Measurements from ENCODE around the gene HECTD4.
"Not testable (repeated sequence)": the region's sequence is repeated elsewhere in the genome, so short reads cannot be mapped to it uniquely, and the experiment has no call there.

Gene HECTD4

GRCh38 chr12:112158461-112159145, 223.6 kb downstream of the HECTD4 start:
- DNase-seq (ENCODE audit: low read depth): not testable (repeated sequence)

DNA sequence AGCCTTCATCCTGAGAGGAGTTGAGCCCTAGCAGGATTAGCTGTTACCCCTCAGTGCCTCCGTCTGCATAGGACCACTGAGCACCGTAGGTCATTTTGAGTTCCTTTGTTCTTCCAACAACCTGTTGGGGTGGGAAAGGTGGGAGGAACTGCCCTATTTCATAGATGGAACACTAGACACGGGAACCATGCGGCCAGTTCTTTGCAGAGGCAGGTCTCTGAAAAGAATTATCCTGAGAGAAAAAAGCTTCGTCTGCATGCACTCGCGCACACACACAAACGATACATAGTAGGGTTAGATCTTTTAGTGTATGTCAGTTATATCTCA, 228.4 kb downstream of the HECTD4 start:
- no peak for DNase-seq (ENCODE audit: low read depth)

DNA sequence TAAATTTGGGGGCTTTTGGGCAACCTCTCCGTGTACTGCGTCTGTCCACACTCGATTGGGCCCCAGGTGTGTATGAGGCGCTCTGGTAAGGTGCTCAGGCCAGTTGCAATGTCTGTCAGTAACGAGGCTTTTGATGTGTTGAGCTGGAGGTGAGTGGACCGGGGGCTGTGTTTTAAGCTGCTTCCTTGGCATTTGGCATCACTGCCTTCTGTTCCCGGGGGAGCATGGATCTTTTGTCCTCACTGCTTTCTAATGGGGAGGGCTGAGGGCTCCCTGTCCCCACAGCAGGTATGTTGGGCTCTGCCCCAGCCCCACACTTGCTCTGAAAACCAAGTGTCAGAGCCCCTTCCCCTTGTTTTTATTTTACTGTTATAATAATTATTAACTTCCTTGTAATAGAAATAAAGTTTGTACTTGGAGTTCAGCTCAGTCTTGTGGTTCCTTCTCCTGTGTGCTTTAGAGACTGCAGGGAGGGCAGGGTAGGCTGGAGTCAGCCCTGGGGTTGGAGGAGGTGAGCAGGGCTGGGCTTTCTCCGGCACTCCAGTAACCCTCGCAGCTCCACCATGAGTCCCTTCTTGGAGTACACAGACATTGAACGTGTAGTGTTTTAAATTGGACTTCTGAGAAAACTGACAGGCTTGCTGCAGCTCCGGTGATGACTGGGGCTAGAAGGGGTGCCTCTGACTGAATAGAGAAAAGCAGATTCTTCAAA, 228.9 kb downstream of the HECTD4 start:
- no peak for DNase-seq (ENCODE audit: low read depth)

DNA sequence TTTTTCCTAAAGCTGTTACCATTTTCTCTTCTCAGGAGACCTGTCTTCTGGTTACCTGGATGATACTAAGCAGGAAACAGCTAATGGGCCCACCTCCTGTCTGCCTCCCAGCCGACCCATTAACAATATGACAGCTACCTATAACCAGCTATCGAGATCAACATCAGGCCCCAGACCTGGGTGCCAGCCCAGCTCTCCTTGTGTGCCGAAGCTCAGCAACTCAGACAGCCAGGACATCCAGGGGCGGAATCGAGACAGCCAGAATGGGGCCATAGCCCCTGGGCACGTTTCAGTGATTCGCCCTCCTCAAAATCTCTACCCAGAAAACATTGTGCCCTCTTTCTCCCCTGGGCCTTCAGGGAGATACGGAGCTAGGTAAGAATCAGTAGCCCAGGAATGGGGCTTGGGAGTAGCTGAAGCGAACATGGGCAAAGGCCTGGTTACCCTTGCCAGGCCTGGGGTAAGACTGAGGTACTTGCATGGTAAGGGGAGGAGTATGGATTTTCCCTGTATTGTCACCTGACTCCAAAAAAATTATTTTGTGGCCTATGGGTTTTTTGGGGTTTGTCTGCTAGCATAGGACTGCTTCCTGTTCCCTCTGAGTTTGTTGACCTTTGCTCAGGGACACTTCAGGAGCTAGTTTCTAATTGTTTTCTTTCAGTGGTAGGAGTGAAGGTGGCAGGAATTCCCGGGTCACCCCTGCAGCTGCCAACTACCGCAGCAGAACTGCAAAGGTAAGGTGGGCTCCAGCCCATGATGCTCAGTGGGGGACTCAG, 230.3 kb downstream of the HECTD4 start:
- DNase-seq (ENCODE audit: low read depth): no peak

GRCh38 chr12:112149596-112149995, 232.6 kb downstream of the HECTD4 start:
- no peak for DNase-seq (ENCODE audit: low read depth)

GRCh38 chr12:112148031-112148513, 234.2 kb downstream of the HECTD4 start:
- no peak for DNase-seq (ENCODE audit: low read depth)

- DNase-seq (ENCODE audit: low read depth): no peak
Observed at GRCh38 chr12:112146123-112146522, 236.1 kb downstream of the HECTD4 start.

GRCh38 chr12:112140728-112141127, 241.5 kb downstream of the HECTD4 start:
- DNase-seq (ENCODE audit: low read depth): no peak

DNA sequence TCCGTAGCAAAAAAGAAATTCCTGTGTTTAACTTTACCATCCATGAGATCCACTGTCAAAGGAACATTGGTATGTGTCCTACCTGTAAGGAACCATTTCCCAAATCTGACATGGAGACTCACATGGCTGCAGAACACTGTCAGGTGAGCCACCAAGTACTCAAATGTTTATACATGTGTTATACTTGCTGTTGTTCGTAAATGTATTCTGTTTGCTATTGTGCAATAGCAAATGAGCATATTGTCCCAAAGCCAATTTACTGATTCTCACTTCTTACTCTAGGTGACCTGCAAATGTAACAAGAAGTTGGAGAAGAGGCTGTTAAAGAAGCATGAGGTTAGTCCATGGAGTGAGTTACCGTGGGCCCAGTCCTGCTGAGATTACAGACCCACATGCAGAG, 247.5 kb downstream of the HECTD4 start:
- no peak for DNase-seq (ENCODE audit: low read depth)

DNA sequence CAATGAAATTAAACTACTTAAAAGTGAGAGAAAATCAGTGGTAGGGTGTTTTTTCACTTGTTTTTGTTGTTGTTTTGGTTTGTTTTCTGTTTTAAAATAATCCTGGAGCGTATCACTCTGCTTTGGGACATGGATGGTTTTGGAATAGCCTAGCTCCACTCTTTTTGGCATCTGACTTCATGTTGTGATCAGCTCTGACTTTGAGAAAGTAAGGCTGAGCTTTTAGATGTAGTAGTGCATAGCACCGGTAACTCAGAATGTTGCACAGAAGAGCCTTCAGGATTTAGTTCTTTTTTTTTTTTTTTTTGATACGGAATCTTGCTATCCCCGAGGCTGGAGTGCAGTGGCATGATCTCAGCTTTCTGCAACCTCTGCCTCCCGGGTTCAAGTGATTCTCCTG, 248.8 kb downstream of the HECTD4 start:
- DNase-seq (ENCODE audit: low read depth): no peak

DNA sequence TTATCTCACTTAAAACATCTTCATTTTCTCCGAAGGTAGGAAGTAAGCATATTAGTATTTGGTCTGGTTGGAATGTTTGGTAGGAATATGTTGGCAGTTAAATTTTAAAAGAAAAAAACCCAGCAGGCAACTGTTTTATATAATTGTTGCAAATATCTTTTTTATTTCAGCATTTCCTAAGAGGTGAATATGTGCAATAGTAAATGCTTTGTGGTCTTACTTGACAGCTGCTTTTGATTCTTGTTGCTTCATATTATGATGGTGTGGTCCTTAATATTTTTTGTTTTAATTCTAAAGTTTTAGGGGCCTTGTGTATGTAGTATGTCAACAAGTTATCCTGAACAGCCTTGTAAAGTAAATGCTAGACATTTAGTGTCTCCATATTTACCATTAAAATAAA, 250.5 kb downstream of the HECTD4 start:
- no peak for DNase-seq (ENCODE audit: low read depth)

DNA sequence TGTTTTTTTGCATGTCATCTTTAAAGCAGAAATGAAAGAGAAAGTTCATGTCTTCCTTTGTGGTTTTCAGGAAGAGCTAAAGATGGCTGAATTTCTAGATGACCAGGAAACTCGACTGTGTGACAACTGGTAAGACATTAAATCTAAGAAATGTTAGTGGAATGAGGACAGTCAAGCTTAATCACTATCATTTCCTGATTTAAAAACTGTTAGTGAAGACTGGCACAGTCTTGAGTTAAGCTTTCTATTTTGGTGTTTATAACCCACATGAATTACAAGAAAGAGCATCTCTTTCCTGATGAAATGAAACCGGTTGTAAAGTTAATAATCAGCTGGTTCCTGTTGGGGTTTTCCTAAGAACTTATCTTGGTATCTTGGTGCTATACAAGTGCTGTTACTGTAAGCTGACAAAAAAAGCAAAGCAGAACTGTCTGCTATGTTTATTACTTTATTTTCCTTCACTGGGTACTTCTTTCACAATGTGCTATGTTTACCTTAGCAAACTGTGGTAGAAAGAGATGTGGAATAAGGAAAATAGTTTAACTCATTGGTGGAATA, 251.7 kb downstream of the HECTD4 start:
- no peak for DNase-seq (ENCODE audit: low read depth)

DNA sequence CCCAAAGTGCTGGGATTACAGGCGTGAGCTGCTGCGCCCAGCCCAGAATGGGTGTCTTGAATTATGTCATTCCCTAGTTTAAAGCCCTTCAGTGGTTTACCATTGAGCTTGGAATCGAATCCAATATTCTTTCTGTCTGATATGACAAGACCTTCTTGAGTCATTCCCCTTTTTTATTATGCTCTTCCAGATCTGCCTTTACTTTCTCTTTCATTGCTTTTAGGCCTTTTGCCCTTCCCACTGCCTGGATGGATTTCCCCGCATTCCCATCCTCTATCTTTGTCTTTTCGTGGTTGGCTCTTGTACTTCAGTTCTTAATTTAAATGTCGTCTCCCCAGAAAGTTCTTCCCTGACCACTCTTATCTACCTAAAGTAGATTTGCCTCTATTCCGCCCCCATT, 255.3 kb downstream of the HECTD4 start:
- no peak for DNase-seq (ENCODE audit: low read depth)

DNA sequence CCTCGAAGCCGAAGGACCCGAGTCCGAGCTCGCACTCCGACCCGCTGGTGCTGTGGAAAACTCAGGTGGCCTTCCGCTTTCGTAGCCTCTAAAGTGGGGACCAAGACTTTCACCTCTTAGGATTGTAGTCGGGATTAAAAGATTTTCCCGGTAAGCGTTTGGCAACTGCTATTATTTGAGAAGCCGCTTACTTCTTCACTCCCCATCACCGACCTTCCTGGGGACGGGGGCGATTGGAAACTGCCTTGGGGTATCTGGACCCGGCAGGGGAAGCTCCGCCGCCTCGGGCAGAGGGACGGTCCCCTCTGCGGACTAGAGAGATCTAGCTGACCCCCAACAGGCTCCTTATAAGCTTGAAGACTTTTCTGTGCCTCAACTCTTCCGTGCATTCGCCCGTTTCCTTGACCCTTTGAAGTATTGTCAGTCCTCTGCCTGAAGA, 256.2 kb downstream of the HECTD4 start:
- no peak for DNase-seq (ENCODE audit: low read depth)

GRCh38 chr12:112125250-112125999, 256.8 kb downstream of the HECTD4 start, which contains the start of gene TRAFD1:
TSS of gene TRAFD1 (plus strand) at chr12:112125560. CDS start at chr12:112130523, 4,963 bp downstream.
- peak; percentile 94 for DNase-seq (ENCODE audit: low read depth)

DNA sequence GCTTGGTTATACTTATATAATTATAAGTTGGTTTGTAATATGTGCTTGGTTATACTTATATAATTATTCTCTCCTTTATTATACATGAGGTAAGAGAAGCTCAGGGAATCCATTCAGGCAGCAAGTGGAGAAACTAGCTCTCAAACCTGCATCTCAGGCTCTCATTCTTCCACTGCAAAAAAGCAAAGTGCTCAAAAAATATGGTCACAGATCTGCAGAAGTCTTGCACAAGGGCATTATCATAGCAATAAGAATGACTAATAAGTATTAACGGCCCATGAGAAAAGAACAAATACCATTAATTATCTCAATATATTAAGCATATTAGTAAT, 257.3 kb downstream of the HECTD4 start:
- DNase-seq (ENCODE audit: low read depth): no peak

DNA sequence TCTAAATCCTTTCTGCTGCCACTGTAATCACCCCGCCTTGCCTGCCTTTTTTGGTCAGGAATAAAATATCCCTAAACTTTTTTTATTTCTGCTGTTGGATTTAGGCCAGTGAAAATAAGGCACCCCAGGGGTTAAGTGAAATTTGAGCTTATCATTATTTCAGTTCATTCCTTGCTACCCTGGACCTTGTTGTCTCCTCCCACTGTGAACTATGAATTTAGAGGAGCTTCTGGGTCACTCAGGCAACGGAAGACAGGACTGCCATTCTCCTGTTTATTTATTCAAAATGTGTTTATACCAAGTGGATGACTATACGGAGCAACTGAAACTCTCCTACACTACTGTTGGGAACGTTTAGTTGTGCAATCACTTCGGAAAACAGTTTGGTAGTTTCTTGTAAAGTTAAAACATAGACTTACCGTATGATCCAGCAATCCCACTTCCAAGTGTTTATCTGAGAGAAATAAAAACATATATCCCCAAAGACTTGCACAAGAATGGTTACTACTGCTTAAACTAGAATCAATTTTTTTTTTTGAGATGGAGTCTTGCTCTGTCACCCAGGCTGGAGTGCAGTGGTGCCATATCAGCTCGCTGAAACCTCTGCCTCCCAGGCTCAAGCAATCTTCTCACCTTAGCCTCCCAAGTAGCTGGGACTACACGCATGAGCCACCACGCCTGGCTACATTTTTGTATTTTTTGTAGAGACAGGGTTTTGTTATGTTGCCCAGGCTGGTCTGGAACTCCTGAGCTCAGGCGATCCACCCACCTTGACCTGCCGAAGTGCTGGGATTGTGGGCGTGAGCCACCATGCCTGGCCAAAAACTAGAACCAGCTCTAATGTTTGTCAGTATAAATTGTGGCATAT, 259.2 kb downstream of the HECTD4 start:
- DNase-seq (ENCODE audit: low read depth): no peak

- DNase-seq (ENCODE audit: low read depth): peak; percentile 76
Observed at GRCh38 chr12:112121780-112122565, 260.3 kb downstream of the HECTD4 start.

- DNase-seq (ENCODE audit: low read depth): no peak
Observed at GRCh38 chr12:112117685-112118084, 264.5 kb downstream of the HECTD4 start.

Data from GM04504 (cell line).